Stimulated activated naive B cell treated with anti-CD40 and anti-IgM and Interleukin-4, amounts not matched to agents 10 μg/mL and 1 μg/mL and 100 μg/mL, for 72 hours (primary cell): ENCODE measurements around the gene ZNF169.
"Not testable (repeated sequence)": the region's sequence is repeated elsewhere in the genome, so short reads cannot be mapped to it uniquely, and the experiment has no call there.

Experiments
- ATAC-seq, 2 donors: fragments of 150-1000 bp; cut with Tn5 transposase; replicated peaks; 2 replicates each; pipeline ENCODE4 v1.10.0; 2021; ENCODE audit warnings: moderate library complexity in 1 of 2
- DNase-seq: peaks from one replicate; pipeline ENCODE4 v3.0.0; 2021
- H3K27ac Mint-ChIP-seq: one replicate; pipeline ENCODE4 v1.8.0; 2022; ENCODE audit warnings: mild to moderate bottlenecking, mixed read lengths
- H3K27me3 Mint-ChIP-seq, 2 donors: one replicate each; pipeline ENCODE4 v1.8.0; 2022; ENCODE audit warnings: mixed read lengths in 2 of 2
- H3K36me3 Mint-ChIP-seq, 2 donors: one replicate each; pipeline ENCODE4 v1.8.0; 2022; ENCODE audit warnings: mixed read lengths in 2 of 2, mild to moderate bottlenecking in 1 of 2
- H3K4me1 Mint-ChIP-seq, 2 donors: one replicate each; pipeline ENCODE4 v1.8.0; 2022; ENCODE audit warnings: mixed read lengths in 2 of 2, mild to moderate bottlenecking in 1 of 2
- H3K4me3 Mint-ChIP-seq, 2 donors: one replicate each; pipeline ENCODE4 v1.8.0; 2022; ENCODE audit warnings: mild to moderate bottlenecking in 2 of 2, mixed read lengths in 2 of 2, moderate library complexity in 1 of 2
- H3K9me3 Mint-ChIP-seq, 2 donors: one replicate each; pipeline ENCODE4 v1.8.0; 2022; ENCODE audit warnings: mixed read lengths in 2 of 2, mild to moderate bottlenecking in 1 of 2

The ZNF169 gene

GRCh38 chr9:94302426-94302825 lies 43.3 kb downstream of the ZNF169 start:
- H3K27me3 Mint-ChIP-seq = no peaks in the 10 kb centered on the region
- H3K27ac Mint-ChIP-seq = no peak overlapping the region
- H3K4me3 Mint-ChIP-seq = no peak overlapping the region
- peaks cover 29 to 42% of the 10 kb centered on the region in 2 donors for H3K36me3 Mint-ChIP-seq
- no peaks in the 10 kb centered on the region for H3K4me1 Mint-ChIP-seq
- no peaks in the 10 kb centered on the region for H3K9me3 Mint-ChIP-seq
- no peak for ATAC-seq
- no peak for DNase-seq

GRCh38 chr9:94303321-94303720 lies 44.2 kb downstream of the ZNF169 start:
- no peak overlapping the region for H3K4me3 Mint-ChIP-seq
- no peaks in the 10 kb centered on the region for H3K4me1 Mint-ChIP-seq
- no peaks in the 10 kb centered on the region for H3K27me3 Mint-ChIP-seq
- ATAC-seq (no peak), DNase-seq (no peak)
- peaks cover 29 to 42% of the 10 kb centered on the region in 2 donors for H3K36me3 Mint-ChIP-seq
- H3K9me3 Mint-ChIP-seq = no peaks in the 10 kb centered on the region
- H3K27ac Mint-ChIP-seq = no peak overlapping the region

- H3K4me1 Mint-ChIP-seq, H3K36me3 Mint-ChIP-seq, DNase-seq, H3K4me3 Mint-ChIP-seq, H3K27me3 Mint-ChIP-seq, H3K27ac Mint-ChIP-seq, H3K9me3 Mint-ChIP-seq: not testable (repeated sequence)
- peak; percentile 38 to 51 for ATAC-seq
Observed at GRCh38 chr9:94315034-94315984, 56.2 kb downstream of the ZNF169 start.

GRCh38 chr9:94316236-94316635 lies 57.1 kb downstream of the ZNF169 start:
- not testable (repeated sequence) for H3K4me3 Mint-ChIP-seq, H3K4me1 Mint-ChIP-seq, H3K27me3 Mint-ChIP-seq, H3K27ac Mint-ChIP-seq, H3K9me3 Mint-ChIP-seq, H3K36me3 Mint-ChIP-seq, DNase-seq
- peak; percentile 52 for ATAC-seq

- not testable (repeated sequence) for H3K4me3 Mint-ChIP-seq, H3K4me1 Mint-ChIP-seq, ATAC-seq, H3K27ac Mint-ChIP-seq, DNase-seq, H3K9me3 Mint-ChIP-seq, H3K27me3 Mint-ChIP-seq, H3K36me3 Mint-ChIP-seq
Observed at GRCh38 chr9:94317949-94318657, 59.0 kb downstream of the ZNF169 start.

GRCh38 chr9:94322342-94322940 lies 63.3 kb downstream of the ZNF169 start:
- not testable (repeated sequence) for ATAC-seq, H3K4me1 Mint-ChIP-seq, H3K4me3 Mint-ChIP-seq, H3K27me3 Mint-ChIP-seq, H3K9me3 Mint-ChIP-seq, H3K36me3 Mint-ChIP-seq, DNase-seq, H3K27ac Mint-ChIP-seq

GRCh38 chr9:94323153-94323798 lies 64.2 kb downstream of the ZNF169 start:
- not testable (repeated sequence) for ATAC-seq, H3K27ac Mint-ChIP-seq, DNase-seq, H3K36me3 Mint-ChIP-seq, H3K27me3 Mint-ChIP-seq, H3K4me1 Mint-ChIP-seq, H3K4me3 Mint-ChIP-seq, H3K9me3 Mint-ChIP-seq

GRCh38 chr9:94325583-94325982 lies 66.5 kb downstream of the ZNF169 start:
- not testable (repeated sequence) for H3K9me3 Mint-ChIP-seq, H3K36me3 Mint-ChIP-seq, H3K27ac Mint-ChIP-seq, H3K4me1 Mint-ChIP-seq, H3K27me3 Mint-ChIP-seq, DNase-seq, ATAC-seq, H3K4me3 Mint-ChIP-seq

GRCh38 chr9:94328544-94328943 lies 69.4 kb downstream of the ZNF169 start, which contains the start of gene NUTM2F:
NUTM2F (minus strand) TSS chr9:94328644; CDS start chr9:94328623, 21 bp downstream.
- DNase-seq, H3K4me1 Mint-ChIP-seq, H3K4me3 Mint-ChIP-seq, H3K36me3 Mint-ChIP-seq, ATAC-seq, H3K27me3 Mint-ChIP-seq, H3K9me3 Mint-ChIP-seq: not testable (repeated sequence)
- H3K27ac Mint-ChIP-seq = peak within 1 kb of the TSS; percentile 9

GRCh38 chr9:94336445-94336844 lies 77.3 kb downstream of the ZNF169 start:
- H3K4me1 Mint-ChIP-seq, ATAC-seq, DNase-seq, H3K9me3 Mint-ChIP-seq, H3K27ac Mint-ChIP-seq, H3K4me3 Mint-ChIP-seq, H3K36me3 Mint-ChIP-seq, H3K27me3 Mint-ChIP-seq: not testable (repeated sequence)

- not testable (repeated sequence) for H3K36me3 Mint-ChIP-seq, H3K27ac Mint-ChIP-seq, DNase-seq, H3K9me3 Mint-ChIP-seq, H3K4me3 Mint-ChIP-seq, H3K4me1 Mint-ChIP-seq, ATAC-seq, H3K27me3 Mint-ChIP-seq
Observed at GRCh38 chr9:94338723-94339122, 79.6 kb downstream of the ZNF169 start.

GRCh38 chr9:94339657-94340056 lies 80.6 kb downstream of the ZNF169 start:
- H3K4me3 Mint-ChIP-seq, H3K27ac Mint-ChIP-seq, H3K4me1 Mint-ChIP-seq, H3K36me3 Mint-ChIP-seq, H3K9me3 Mint-ChIP-seq, H3K27me3 Mint-ChIP-seq, DNase-seq, ATAC-seq: not testable (repeated sequence)

- not testable (repeated sequence) for ATAC-seq, H3K27ac Mint-ChIP-seq, H3K36me3 Mint-ChIP-seq, H3K4me1 Mint-ChIP-seq, H3K4me3 Mint-ChIP-seq, H3K27me3 Mint-ChIP-seq, DNase-seq, H3K9me3 Mint-ChIP-seq
Observed at GRCh38 chr9:94340750-94341149, 81.7 kb downstream of the ZNF169 start.

GRCh38 chr9:94341703-94342102 lies 82.6 kb downstream of the ZNF169 start:
- not testable (repeated sequence) for H3K4me3 Mint-ChIP-seq, H3K27ac Mint-ChIP-seq, DNase-seq, H3K9me3 Mint-ChIP-seq, H3K4me1 Mint-ChIP-seq, H3K36me3 Mint-ChIP-seq, H3K27me3 Mint-ChIP-seq
- ATAC-seq = peak; percentile 82 to 96
